ENCODE data around the gene SLC4A5.
"Not testable (repeated sequence)": the region's sequence is repeated elsewhere in the genome, so short reads cannot be mapped to it uniquely, and the experiment has no call there.

Gene SLC4A5

GRCh38 chr2:74239346-74239745 is 103.9 kb downstream of the SLC4A5 start:
- H3K4me3 Mint-ChIP-seq = no peak overlapping the region
- H3K36me3 Mint-ChIP-seq (ENCODE audit: low read depth) = no peaks in the 10 kb centered on the region
- H3K27me3 Mint-ChIP-seq = peaks cover 1% of the 10 kb centered on the region
- H3K4me1 Mint-ChIP-seq (ENCODE audit: low read depth) = peaks cover 6% of the 10 kb centered on the region
- no peaks in the 10 kb centered on the region for H3K9me3 Mint-ChIP-seq
- H3K27ac Mint-ChIP-seq = no peak overlapping the region
- intact Hi-C loops (cut with micrococcal nuclease) = no loop called here

GRCh38 chr2:74238879-74239278 is 104.3 kb downstream of the SLC4A5 start:
- H3K27ac Mint-ChIP-seq = no peak overlapping the region
- H3K27me3 Mint-ChIP-seq = peaks cover 1% of the 10 kb centered on the region
- no peaks in the 10 kb centered on the region for H3K9me3 Mint-ChIP-seq
- peaks cover 6% of the 10 kb centered on the region for H3K4me1 Mint-ChIP-seq (ENCODE audit: low read depth)
- H3K4me3 Mint-ChIP-seq = no peak overlapping the region
- no peaks in the 10 kb centered on the region for H3K36me3 Mint-ChIP-seq (ENCODE audit: low read depth)
- intact Hi-C loops (cut with micrococcal nuclease) = no loop called here

- Mint-ChIP-seq H3K27ac (no peak overlapping the region), H3K4me3 (no peak overlapping the region), H3K4me1 (ENCODE audit: low read depth) (peaks cover 3% of the 10 kb centered on the region), H3K36me3 (ENCODE audit: low read depth) (no peaks in the 10 kb centered on the region), H3K9me3 (no peaks in the 10 kb centered on the region), H3K27me3 (peaks cover 1% of the 10 kb centered on the region)
- intact Hi-C loops (cut with micrococcal nuclease) = no loop called here
Measured at GRCh38 chr2:74235041-74235440, 108.2 kb downstream of the SLC4A5 start.

- intact Hi-C loops (cut with micrococcal nuclease) = no loop called here
- Mint-ChIP-seq H3K27me3 (peaks cover 1% of the 10 kb centered on the region), H3K36me3 (ENCODE audit: low read depth) (no peaks in the 10 kb centered on the region), H3K4me3 (no peak overlapping the region), H3K27ac (no peak overlapping the region), H3K9me3 (no peaks in the 10 kb centered on the region), H3K4me1 (ENCODE audit: low read depth) (no peaks in the 10 kb centered on the region)
Measured at GRCh38 chr2:74233648-74234047, 109.6 kb downstream of the SLC4A5 start.

GRCh38 chr2:74232426-74232825 is 110.8 kb downstream of the SLC4A5 start:
- intact Hi-C loops (cut with micrococcal nuclease) = no loop called here
- H3K4me1 Mint-ChIP-seq (ENCODE audit: low read depth) = no peaks in the 10 kb centered on the region
- no peak overlapping the region for H3K4me3 Mint-ChIP-seq
- no peaks in the 10 kb centered on the region for H3K36me3 Mint-ChIP-seq (ENCODE audit: low read depth)
- no peak overlapping the region for H3K27ac Mint-ChIP-seq
- no peaks in the 10 kb centered on the region for H3K9me3 Mint-ChIP-seq
- peaks cover 1% of the 10 kb centered on the region for H3K27me3 Mint-ChIP-seq

- H3K27ac Mint-ChIP-seq; H3K36me3 Mint-ChIP-seq (ENCODE audit: low read depth); H3K27me3 Mint-ChIP-seq; H3K4me1 Mint-ChIP-seq (ENCODE audit: low read depth); intact Hi-C loops (cut with micrococcal nuclease); H3K9me3 Mint-ChIP-seq; H3K4me3 Mint-ChIP-seq: not testable (repeated sequence)
Measured at GRCh38 chr2:74229865-74230264, 113.4 kb downstream of the SLC4A5 start.

GRCh38 chr2:74228772-74229171 is 114.4 kb downstream of the SLC4A5 start:
- Mint-ChIP-seq H3K9me3 (no peaks in the 10 kb centered on the region), H3K27ac (no peak overlapping the region)

GRCh38 chr2:74227646-74228045 is 115.6 kb downstream of the SLC4A5 start:
- Mint-ChIP-seq H3K4me1 (ENCODE audit: low read depth) (peaks cover 23% of the 10 kb centered on the region), H3K27me3 (no peaks in the 10 kb centered on the region), H3K27ac (no peak overlapping the region), H3K4me3 (no peak overlapping the region), H3K36me3 (ENCODE audit: low read depth) (no peaks in the 10 kb centered on the region), H3K9me3 (no peaks in the 10 kb centered on the region)
- intact Hi-C loops (cut with micrococcal nuclease) = no loop called here

More at GRCh38 chr2:74228772-74229171, 114.4 kb downstream of the SLC4A5 start:
- peaks cover 12% of the 10 kb centered on the region for H3K4me1 Mint-ChIP-seq (ENCODE audit: low read depth)
- intact Hi-C loops (cut with micrococcal nuclease) = no loop called here
- H3K27me3 Mint-ChIP-seq = no peaks in the 10 kb centered on the region
- H3K36me3 Mint-ChIP-seq (ENCODE audit: low read depth) = no peaks in the 10 kb centered on the region
- H3K4me3 Mint-ChIP-seq = no peak overlapping the region

- intact Hi-C loops (cut with micrococcal nuclease) = no loop called here
- Mint-ChIP-seq H3K4me1 (ENCODE audit: low read depth) (peaks cover 32% of the 10 kb centered on the region), H3K4me3 (no peak overlapping the region), H3K9me3 (no peaks in the 10 kb centered on the region), H3K27me3 (no peaks in the 10 kb centered on the region), H3K36me3 (ENCODE audit: low read depth) (peaks cover 6% of the 10 kb centered on the region), H3K27ac (no peak overlapping the region)
Measured at GRCh38 chr2:74226648-74227213, 116.5 kb downstream of the SLC4A5 start.

- no peaks in the 10 kb centered on the region for H3K9me3 Mint-ChIP-seq
- H3K4me1 Mint-ChIP-seq (ENCODE audit: low read depth) = peaks cover 35% of the 10 kb centered on the region
- H3K27me3 Mint-ChIP-seq = no peaks in the 10 kb centered on the region
- intact Hi-C loops (cut with micrococcal nuclease) = no loop called here
- H3K27ac Mint-ChIP-seq = no peak overlapping the region
- peaks cover 15% of the 10 kb centered on the region for H3K36me3 Mint-ChIP-seq (ENCODE audit: low read depth)
- no peak overlapping the region for H3K4me3 Mint-ChIP-seq
Measured at GRCh38 chr2:74225698-74226459, 117.3 kb downstream of the SLC4A5 start.

GRCh38 chr2:74223941-74224770 is 119.1 kb downstream of the SLC4A5 start:
- intact Hi-C loops (cut with micrococcal nuclease) = no loop called here
- H3K4me3 Mint-ChIP-seq = no peak overlapping the region
- peaks cover 35% of the 10 kb centered on the region for H3K4me1 Mint-ChIP-seq (ENCODE audit: low read depth)
- no peaks in the 10 kb centered on the region for H3K27me3 Mint-ChIP-seq
- H3K9me3 Mint-ChIP-seq = no peaks in the 10 kb centered on the region
- peak overlapping the region; percentile 20 for H3K27ac Mint-ChIP-seq
- H3K36me3 Mint-ChIP-seq (ENCODE audit: low read depth) = peaks cover 32% of the 10 kb centered on the region

- Mint-ChIP-seq H3K27ac (no peak overlapping the region), H3K27me3 (no peaks in the 10 kb centered on the region), H3K4me3 (no peak overlapping the region), H3K36me3 (ENCODE audit: low read depth) (peaks cover 51% of the 10 kb centered on the region), H3K4me1 (ENCODE audit: low read depth) (peaks cover 35% of the 10 kb centered on the region), H3K9me3 (no peaks in the 10 kb centered on the region)
- intact Hi-C loops (cut with micrococcal nuclease) = no loop called here
Measured at GRCh38 chr2:74222300-74222650, 120.9 kb downstream of the SLC4A5 start.

GRCh38 chr2:74221604-74222299 is 121.5 kb downstream of the SLC4A5 start:
- intact Hi-C loops (cut with micrococcal nuclease) = no loop called here
- H3K27me3 Mint-ChIP-seq = no peaks in the 10 kb centered on the region
- H3K9me3 Mint-ChIP-seq = no peaks in the 10 kb centered on the region
- H3K4me3 Mint-ChIP-seq = no peak overlapping the region
- no peak overlapping the region for H3K27ac Mint-ChIP-seq
- H3K4me1 Mint-ChIP-seq (ENCODE audit: low read depth) = peaks cover 35% of the 10 kb centered on the region
- H3K36me3 Mint-ChIP-seq (ENCODE audit: low read depth) = peaks cover 56% of the 10 kb centered on the region

- intact Hi-C loops (cut with micrococcal nuclease) = no loop called here
- Mint-ChIP-seq H3K36me3 (ENCODE audit: low read depth) (peaks cover 63% of the 10 kb centered on the region), H3K4me1 (ENCODE audit: low read depth) (peaks cover 35% of the 10 kb centered on the region), H3K27me3 (no peaks in the 10 kb centered on the region), H3K9me3 (no peaks in the 10 kb centered on the region), H3K4me3 (no peak overlapping the region), H3K27ac (no peak overlapping the region)
Measured at GRCh38 chr2:74221091-74221490, 122.1 kb downstream of the SLC4A5 start.

Measured in dendritic cell treated with granulocyte-macrophage colony-stimulating factor and Interleukin-4, amounts not matched to agents 40 ng/mL and 50 ng/mL, for 4 days (primary cell).